GM12878 (cell line): Measurements from ENCODE around the gene AK8. TPM values are rescaled to one million over a fixed set of nuclear protein-coding genes. Genes with fewer than 3 reads are reported as not detected.

Source experiments
- ATAC-seq: fragments of 200-7000 bp; cut with Tn5 transposase; 3 replicates; pipeline ENCODE4 v1.9.1; 2020; ENCODE audit warnings: mild to moderate bottlenecking, moderate library complexity
- BruUV-seq: library from RNA; stranded (reverse); fragments of 400-500 nt; replicated peaks from 2 replicates; lab custom pipeline; 2021; lab: Mats Ljungman, UMichigan
- CTCF ChIA-PET: fragments of 300-600 bp; sonication (Branson Sonifier 250); formaldehyde crosslinking; extraction: SDS; loops from one replicate; lab custom pipeline; 2021; ENCODE audit warnings: inconsistent platforms; lab: Yijun Ruan, JAX
- POLR2A ChIA-PET: fragments of 350-600 bp; formaldehyde crosslinking; extraction: SDS; loops from one replicate; lab custom pipeline; 2021; ENCODE audit warnings: inconsistent platforms; lab: Charles Lee
- RAD21 ChIA-PET: fragments of 300-600 bp; sonication (Branson Sonifier 250); formaldehyde crosslinking; loops from one replicate; lab custom pipeline; 2023; ENCODE audit warnings: antibody characterized with exemption; ENCODE audit not compliant: unreplicated experiment; lab: Charles Lee
- SMC1A ChIA-PET: fragments of 300-600 bp; sonication (Branson Sonifier 250); formaldehyde crosslinking; loops from one replicate; lab custom pipeline; 2023; ENCODE audit not compliant: unreplicated experiment, uncharacterized antibody; lab: Charles Lee
- DNase-seq: peaks from one replicate; pipeline ENCODE4 v3.0.0-alpha.2; 2011; ENCODE audit warnings: low read depth, low spot score
- FAIRE-seq: peaks from 3 replicates; lab custom pipeline; 2011; peaks lifted over from hg19 to GRCh38; lab: Jason Lieb, UNC
- H2AFZ ChIP-seq: 2 replicates; pipeline ENCODE4 v1.6.0; 2011; ENCODE audit warnings: low read depth, low read length, control low read depth; ENCODE audit not compliant: control insufficient read depth
- H3K27ac ChIP-seq: 2 replicates; pipeline ENCODE4 v1.5.1; 2011; ENCODE audit warnings: control low read depth; ENCODE audit not compliant: control insufficient read depth, insufficient read depth
- H3K27me3 ChIP-seq, 2 experiments: replicated peaks in 1 of 2; 2 replicates each; pipeline versions ENCODE4 v1.6.0 to v1.6.1; 2011; ENCODE audit warnings: low read length in 1 of 2; ENCODE audit not compliant: control insufficient read depth in 2 of 2, insufficient read depth in 2 of 2
- H3K36me3 ChIP-seq, 2 experiments: 2 replicates each; pipeline ENCODE4 v1.5.1; 2011; ENCODE audit warnings: low read length in 1 of 2; ENCODE audit not compliant: control insufficient read depth in 2 of 2, insufficient read depth in 2 of 2
- H3K4me1 ChIP-seq: 2 replicates; pipeline ENCODE4 v1.6.1; 2011; ENCODE audit warnings: mild to moderate bottlenecking, low read length, moderate library complexity, mixed read lengths; ENCODE audit not compliant: control insufficient read depth, insufficient read depth
- H3K4me2 ChIP-seq: 2 replicates; pipeline ENCODE4 v1.6.0; 2011; ENCODE audit warnings: control low read depth; ENCODE audit not compliant: control insufficient read depth, insufficient read depth
- H3K4me3 ChIP-seq: fragments of 200-600 bp; sonication (generic); 2 replicates; pipeline ENCODE4 v1.5.1; 2016
- H3K79me2 ChIP-seq: 2 replicates; pipeline ENCODE4 v1.6.0; 2011; ENCODE audit warnings: low read length; ENCODE audit not compliant: control insufficient read depth, insufficient read depth
- H3K9ac ChIP-seq: 2 replicates; pipeline ENCODE4 v1.8.0; 2011; ENCODE audit warnings: low read length, control low read depth, mixed read lengths; ENCODE audit not compliant: control insufficient read depth, insufficient read depth
- H3K9me3 ChIP-seq: replicated peaks from 3 replicates; pipeline ENCODE4 v1.5.1; 2011; ENCODE audit warnings: mild to moderate bottlenecking, low read length; ENCODE audit not compliant: control insufficient read depth, insufficient read depth
- H4K20me1 ChIP-seq: 2 replicates; pipeline ENCODE4 v1.6.0; 2011; ENCODE audit not compliant: control insufficient read depth, insufficient read depth
- BCL11A ChIP-seq: IDR thresholded peaks from 2 replicates; pipeline ENCODE4 v1.6.1; 2011; ENCODE audit warnings: low read depth, low read length
- BRCA1 ChIP-seq: IDR thresholded peaks from 2 replicates; pipeline ENCODE4 v1.6.1; 2011; ENCODE audit warnings: low read depth, low read length, improper control_type of control experiment
- E2F4 ChIP-seq: IDR thresholded peaks from 2 replicates; pipeline ENCODE4 v1.6.1; 2012; ENCODE audit warnings: low read depth, low read length, improper control_type of control experiment
- ETV6 ChIP-seq, 2 experiments: fragments of 450-650 bp in 1 of 2; IDR thresholded peaks in 1 of 2; conservative IDR thresholded peaks in 1 of 2; 2 replicates each; pipeline ENCODE4 v1.6.1; 2014; ENCODE audit warnings: antibody characterized with exemption in 1 of 2, borderline replicate concordance in 1 of 2, low read depth in 1 of 2, mild to moderate bottlenecking in 1 of 2, moderate library complexity in 1 of 2
- EZH2 ChIP-seq: IDR thresholded peaks from 2 replicates; pipeline ENCODE4 v1.6.1; 2012; ENCODE audit warnings: low read depth, mild to moderate bottlenecking, control low read depth, inconsistent platforms, low read length, borderline replicate concordance; ENCODE audit not compliant: control insufficient read depth
- HCFC1 ChIP-seq: fragments of 150-350 bp; IDR thresholded peaks from 2 replicates; pipeline ENCODE4 v1.6.1; 2014; ENCODE audit warnings: low read length
- IRF4 ChIP-seq: IDR thresholded peaks from 2 replicates; pipeline ENCODE4 v1.6.1; 2011; ENCODE audit warnings: low read depth, low read length
- MXI1 ChIP-seq: fragments of 150-350 bp; IDR thresholded peaks from 2 replicates; pipeline ENCODE4 v1.6.1; 2011; ENCODE audit warnings: low read depth, mild to moderate bottlenecking, inconsistent platforms, low read length, improper control_type of control experiment
- MYC ChIP-seq: IDR thresholded peaks from 2 replicates; pipeline ENCODE4 v1.6.1; 2011; ENCODE audit warnings: mild to moderate bottlenecking, low read length, moderate library complexity, inconsistent platforms; ENCODE audit not compliant: insufficient read depth, insufficient replicate concordance, insufficient read length, severe bottlenecking
- NRF1 ChIP-seq: conservative IDR thresholded peaks from 2 replicates; pipeline ENCODE4 v1.6.1; 2011; ENCODE audit warnings: mild to moderate bottlenecking, low read depth, low read length, improper control_type of control experiment
- PBX3 ChIP-seq: IDR thresholded peaks from 2 replicates; pipeline ENCODE4 v1.6.1; 2011; ENCODE audit warnings: mild to moderate bottlenecking, low read depth, low read length, moderate library complexity; ENCODE audit not compliant: insufficient replicate concordance
- PML ChIP-seq: IDR thresholded peaks from 2 replicates; pipeline ENCODE4 v1.6.1; 2012; ENCODE audit warnings: low read length, inconsistent platforms
- RCOR1 ChIP-seq: conservative IDR thresholded peaks from 2 replicates; pipeline ENCODE4 v1.6.1; 2012; ENCODE audit warnings: low read depth, low read length, improper control_type of control experiment
- SMAD1 ChIP-seq: fragments of 450-650 bp; IDR thresholded peaks from 2 replicates; pipeline ENCODE4 v1.6.1; 2018; ENCODE audit warnings: mild to moderate bottlenecking, low read depth; ENCODE audit not compliant: partially characterized antibody
- SREBF1 ChIP-seq: IDR thresholded peaks from 2 replicates; pipeline ENCODE4 v1.6.1; 2012; ENCODE audit warnings: mild to moderate bottlenecking, low read length
- SUPT20H ChIP-seq: IDR thresholded peaks from 2 replicates; pipeline ENCODE4 v1.6.1; 2011; ENCODE audit warnings: low read depth, mild to moderate bottlenecking, low read length, moderate library complexity, borderline replicate concordance; ENCODE audit not compliant: control insufficient read depth
- TCF12 ChIP-seq: IDR thresholded peaks from 2 replicates; pipeline ENCODE4 v1.6.1; 2011; ENCODE audit warnings: low read depth, mild to moderate bottlenecking, low read length
- ZNF24 ChIP-seq: fragments of 450-650 bp; IDR thresholded peaks from 2 replicates; pipeline ENCODE4 v1.6.1; 2017; ENCODE audit warnings: antibody characterized with exemption, mild to moderate bottlenecking
- WGBS: methylation state at CpG from one replicate; pipeline ENCODE4 v1.1.6; 2016; ENCODE audit warnings: low lambda C conversion rate; ENCODE audit not compliant: insufficient replicate concordance, insufficient coverage; ENCODE audit errors: missing lambda C conversion rate; 5-methylcytosine and 5-hydroxymethylcytosine counted together
- in situ Hi-C: fragments of 300-500 bp; cut with MboI; formaldehyde crosslinking; loops from 9 replicates; pipeline ENCODE4 v1.14.3; 2018; ENCODE audit warnings: mixed read lengths
- intact Hi-C: fragments of 100-400 bp; cut with micrococcal nuclease; formaldehyde crosslinking; loops from one replicate; pipeline ENCODE4 v1.14.2; 2022; ENCODE audit not compliant: unreplicated experiment
- polyA plus RNA-seq, 11 experiments: library from polyadenylated mRNA; depleted of rRNA in 4 of 11; unstranded in 6 of 11; stranded (reverse) in 5 of 11; fragments of >200 nt; fragmentation: Nextera tagmentation in 4 of 11; fragmentation: Illumina TruSeq in 1 of 11; extraction: Ambion mirVana in 4 of 11; extraction: Trizol in 1 of 11; gene quantifications; 1 replicate in 1 of 11; 2 replicates in 10 of 11; pipeline versions ENCODE4 v1.2.1 to v1.2.3, GENCODE V29; 2011 to 2016; ENCODE audit warnings: inconsistent platforms in 2 of 11, missing spikeins in 2 of 11, low read depth in 1 of 11
- total RNA-seq, 4 experiments: library from RNA; depleted of rRNA in 3 of 4; stranded (reverse); fragments of >200 nt in 3 of 4; fragmentation: Illumina TruSeq in 1 of 4; extraction: Trizol in 1 of 4; gene quantifications; 2 replicates each; pipeline versions ENCODE4 v1.2.1 to v1.2.3, GENCODE V29; 2013 to 2021

The AK8 gene
- total and polyA plus RNA-seq, 10 of the 15 experiments (the other 5 are each of a cell fraction or from before 2014, with no cell fraction given) = 0.03 to 0.12 (median 0.06) TPM; not detected in 5

GRCh38 chr9:132880324-132880661 lies 2.2 kb upstream of the AK8 start:
- H3K36me3 ChIP-seq = no peaks in the 10 kb centered on the region
- no peak overlapping the region for H3K4me2 ChIP-seq
- CTCF ChIA-PET = interaction anchor here (6.1 kb wide), 1 partner anchor 21 kb away, joined by 32 read pairs; no protein-coding TSS in a partner anchor
- SMC1A ChIA-PET = interaction anchor here (0.7 kb wide), 1 partner anchor 14 kb away, joined by 3 read pairs; no protein-coding TSS in a partner anchor
- FAIRE-seq (no peak), ATAC-seq (no peak), DNase-seq (no peak)
- no peaks in the 10 kb centered on the region for H4K20me1 ChIP-seq
- no peak overlapping the region for H2AFZ ChIP-seq
- 0 out of 4 replicates have a peak, but pooled peaks cover 0 to 4% of the 10 kb centered on the region in 2 experiments for H3K27me3 ChIP-seq
- in situ Hi-C loops = no loop called here
- WGBS = 83% methylated on average over 7 of the region's 7 CpGs
- H3K9me3 ChIP-seq = no peaks in the 10 kb centered on the region
- H3K4me1 ChIP-seq = no peaks in the 10 kb centered on the region
- intact Hi-C loops = no loop called here
- BruUV-seq = no TSS peak
- POLR2A ChIA-PET = no interaction called here
- no peak overlapping the region for H3K4me3 ChIP-seq
- RAD21 ChIA-PET = no interaction called here
- no peak overlapping the region for H3K27ac ChIP-seq
- H3K79me2 ChIP-seq = no peaks in the 10 kb centered on the region
- H3K9ac ChIP-seq = no peak overlapping the region
- TF ChIP-seq IRF4 (no peak), NRF1 (no peak), BRCA1 (no peak), MXI1 (no peak), SUPT20H (no peak), RCOR1 (no peak), E2F4 (no peak), TCF12 (no peak), SMAD1 (no peak), HCFC1 (no peak), ETV6 (conservative IDR thresholded peaks at IDR 0.05 in 1 of 2, IDR thresholded peaks at IDR 0.05 in 1 of 2; ENCODE audit: borderline replicate concordance in 1 of 2, low read depth in 1 of 2) (no peak), SREBF1 (no peak), MYC (no peak), EZH2 (no peak), BCL11A (no peak), PBX3 (no peak), PML (no peak), ZNF24 (no peak)
